IMR-90 (cell line): Measurements from ENCODE around the gene RAB23.

Experiments
- CEBPB ChIP-seq: IDR thresholded peaks from 2 replicates; pipeline ENCODE4 v1.6.1; 2012; ENCODE audit warnings: low read depth, low read length, improper control_type of control experiment
- CTCF ChIP-seq: conservative IDR thresholded peaks from 2 replicates; pipeline ENCODE4 v1.5.1; 2012; ENCODE audit warnings: mild to moderate bottlenecking, low read depth, low read length, improper control_type of control experiment
- FOS ChIP-seq: fragments of 150-350 bp; IDR thresholded peaks from 2 replicates; pipeline ENCODE4 v1.6.1; 2016; ENCODE audit warnings: low read depth, low read length
- MAZ ChIP-seq: IDR thresholded peaks from 2 replicates; pipeline ENCODE4 v1.6.1; 2012; ENCODE audit warnings: low read depth, mild to moderate bottlenecking, low read length, improper control_type of control experiment, moderate library complexity, borderline replicate concordance
- MXI1 ChIP-seq: IDR thresholded peaks from 2 replicates; pipeline ENCODE4 v1.6.1; 2012; ENCODE audit warnings: low read depth, mild to moderate bottlenecking, low read length, moderate library complexity, borderline replicate concordance
- POLR2A ChIP-seq: IDR thresholded peaks from 2 replicates; pipeline ENCODE4 v1.6.1; 2012; ENCODE audit warnings: mild to moderate bottlenecking, low read depth, low read length
- TF ChIP-seq, protein P1 (sequence below): fragments of 150-350 bp; IDR thresholded peaks from 2 replicates; pipeline ENCODE4 v1.6.1; 2017; ENCODE audit warnings: mild to moderate bottlenecking, antibody characterized with exemption, low read length, low read depth

- no peak for TF ChIP-seq CTCF
- TF ChIP-seq MAZ = no peak
- TF ChIP-seq POLR2A = no peak
- no peak for TF ChIP-seq FOS
- no peak for TF ChIP-seq CEBPB
- TF ChIP-seq, protein P1, sequence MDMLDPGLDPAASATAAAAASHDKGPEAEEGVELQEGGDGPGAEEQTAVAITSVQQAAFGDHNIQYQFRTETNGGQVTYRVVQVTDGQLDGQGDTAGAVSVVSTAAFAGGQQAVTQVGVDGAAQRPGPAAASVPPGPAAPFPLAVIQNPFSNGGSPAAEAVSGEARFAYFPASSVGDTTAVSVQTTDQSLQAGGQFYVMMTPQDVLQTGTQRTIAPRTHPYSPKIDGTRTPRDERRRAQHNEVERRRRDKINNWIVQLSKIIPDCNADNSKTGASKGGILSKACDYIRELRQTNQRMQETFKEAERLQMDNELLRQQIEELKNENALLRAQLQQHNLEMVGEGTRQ = no peak
- TF ChIP-seq MXI1 = no peak
These were observed 33.5 kb upstream of the RAB23 start for GRCh38 chr6:57255451-57256169.
